Esophagus muscularis mucosa (tissue), 3 donors: ENCODE measurements around the gene FADS3.

Experiments
- CTCF ChIP-seq, 3 experiments: fragments of 200-600 bp in 2 of 3; fragments of 450-650 bp in 1 of 3; sonication (generic) in 2 of 3; IDR thresholded peaks; one replicate each; pipeline ENCODE4 v1.5.1; 2017 to 2019; ENCODE audit warnings: antibody characterized with exemption in 3 of 3, mild to moderate bottlenecking in 2 of 3, moderate library complexity in 1 of 3
- POLR2A ChIP-seq: fragments of 450-650 bp; IDR thresholded peaks from one replicate; pipeline ENCODE4 v1.6.1; 2017; ENCODE audit warnings: antibody characterized with exemption, moderate library complexity, mild to moderate bottlenecking, low read depth

DNA sequence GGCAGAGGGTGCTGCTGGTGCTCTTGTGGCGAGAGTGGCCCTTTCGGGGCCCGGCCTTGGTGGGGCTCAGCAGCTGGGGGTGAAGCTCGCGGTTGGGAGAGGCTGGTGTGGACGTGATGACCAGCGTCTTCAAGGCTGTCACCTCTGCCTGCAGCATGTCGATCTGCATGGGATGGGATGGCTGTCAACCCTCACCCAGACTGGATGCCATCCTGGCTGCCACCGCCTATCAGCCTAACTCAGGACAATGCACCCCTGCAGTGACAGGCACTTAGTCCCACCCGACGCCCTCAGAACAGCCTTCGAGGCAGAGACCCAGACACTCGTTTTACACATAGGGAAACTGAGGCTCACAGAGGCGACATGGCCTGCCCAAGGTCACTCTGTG lies 15.2 kb upstream of the FADS3 start:
- TF ChIP-seq CTCF (IDR thresholded peaks at IDR 0.05) (no peak), POLR2A (no peak)
